ENCODE measurements around the gene SPATA21. TPM values are rescaled to one million over a fixed set of nuclear protein-coding genes. Genes with fewer than 3 reads are reported as not detected.

SPATA21 gene
- total and polyA plus RNA-seq, 7 experiments from 2014 or later: not detected

DNA sequence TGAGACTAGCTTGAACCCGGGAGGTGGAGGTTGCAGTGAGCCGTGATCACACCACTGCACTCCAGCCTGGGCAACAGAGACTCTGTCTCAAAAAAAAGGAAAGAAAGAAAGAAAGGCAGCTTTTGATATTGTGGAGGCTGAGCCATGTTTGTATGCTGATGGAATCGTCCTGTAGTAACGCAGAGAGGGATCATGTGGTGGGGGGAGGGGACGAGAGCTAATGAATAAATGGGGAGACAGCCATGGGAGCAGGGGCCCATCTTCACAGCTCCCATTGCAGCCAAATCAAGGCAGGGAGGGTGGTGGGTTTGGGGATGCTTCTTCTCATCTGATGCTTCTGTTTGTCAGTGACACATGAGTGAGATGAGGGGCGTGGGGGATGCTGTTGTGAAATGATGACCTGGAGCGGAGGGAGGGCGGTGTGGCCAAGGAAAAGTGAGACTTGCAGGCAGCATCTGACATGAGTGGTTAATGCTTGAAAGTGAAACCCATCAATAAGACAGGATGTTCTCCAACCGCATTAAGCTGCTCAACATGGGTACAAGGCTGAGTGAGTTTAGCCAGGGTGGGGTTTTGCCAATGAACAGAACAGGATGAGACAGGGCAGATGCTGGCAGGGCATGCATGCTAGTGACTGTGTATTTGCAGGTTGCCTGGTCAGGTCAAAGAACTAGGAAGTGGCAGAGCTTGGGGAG lies 16.7 kb downstream of the SPATA21 start:
- H3K9me3 Mint-ChIP-seq: peaks cover 0 to 4% (median 0%) of the 10 kb centered on the region in 11 donors

GRCh38 chr1:16418823-16419425 lies 18.3 kb downstream of the SPATA21 start:
- ATAC-seq: no peak
- intact Hi-C loops (cut with micrococcal nuclease): no loop called here

More for the DNA sequence above, 16.7 kb downstream of the SPATA21 start:
- ATAC-seq (peak; percentile 92), DNase-seq (peak in 8 of 9 donors; percentile 42 to 66 (median 58))
- H3K4me1 Mint-ChIP-seq: peaks cover 23 to 38% (median 33%) of the 10 kb centered on the region in 7 donors
- POLR2A ChIA-PET: interaction anchor here (0.5 to 3.9 kb wide), 6 partner anchors 10 to 587 kb away, joined by 3 to 21 read pairs (median 4); partner anchors contain the start of genes NECAP2 and SZRD1
- H3K4me3 Mint-ChIP-seq: peak overlapping the region; percentile 62 to 88 (median 75)
- H3K27me3 Mint-ChIP-seq: no peaks in the 10 kb centered on the region
- H3K27me3 ChIP-seq (ENCODE audit: control insufficient read depth in 2 of 2, insufficient read depth in 2 of 2, low read length in 2 of 2): no peaks in the 10 kb centered on the region
- peaks cover 0 to 8% (median 0%) of the 10 kb centered on the region in 5 donors for H3K36me3 Mint-ChIP-seq
- peak overlapping the region; percentile 55 for H3K27ac ChIP-seq (ENCODE audit: low read depth, low read length)
- peaks cover 22 to 26% of the 10 kb centered on the region in 2 donors for H3K4me1 ChIP-seq (ENCODE audit: control insufficient read depth in 2 of 2, insufficient read depth in 2 of 2, low read length in 2 of 2)
- CTCF ChIA-PET: interaction anchor here (0.7 to 1.3 kb wide), 3 partner anchors 20 to 342 kb away, joined by 3 read pairs; partner anchors contain the start of gene NECAP2
- H3K9me3 ChIP-seq (ENCODE audit: control insufficient read depth in 2 of 3, low read length in 3 of 3): no peaks in the 10 kb centered on the region
- H3K27ac Mint-ChIP-seq: peak overlapping the region; percentile 69 to 95 (median 84)
- intact Hi-C loops (cut with micrococcal nuclease): loop anchor here (1.0 to 5.0 kb wide), 5 partner anchors 20 to 53 kb away; partner anchors contain the start of genes SZRD1 (in 2 of the 2) and NECAP2 (in 1 of the 2)
- no peaks in the 10 kb centered on the region for H3K36me3 ChIP-seq (ENCODE audit: control insufficient read depth in 2 of 3, insufficient read depth in 3 of 3, low read length in 3 of 3)
- H3K4me3 ChIP-seq (ENCODE audit: low read length): peak overlapping the region; percentile 36

DNA sequence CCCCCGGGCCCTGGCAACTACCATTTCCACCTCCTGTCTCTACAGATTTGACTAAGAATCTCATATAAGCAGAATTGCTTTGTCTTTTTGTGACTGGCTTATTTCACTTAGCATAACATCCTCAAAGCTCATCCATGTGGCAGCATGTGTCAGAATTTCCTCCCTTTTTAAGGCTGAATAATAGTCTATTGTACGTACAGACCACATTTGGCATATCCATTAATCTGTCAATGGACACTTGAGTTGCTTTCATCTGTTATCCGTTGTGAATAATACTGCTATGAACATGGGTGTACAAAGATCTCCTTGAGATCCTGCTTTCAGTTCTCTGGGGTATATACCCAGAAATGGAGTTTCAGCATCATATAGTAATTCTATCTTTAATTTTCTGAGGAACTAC lies 24.0 kb downstream of the SPATA21 start:
- no peaks in the 10 kb centered on the region for H3K27me3 ChIP-seq (ENCODE audit: control insufficient read depth in 2 of 2, insufficient read depth in 2 of 2, low read length in 2 of 2)
- POLR2A ChIA-PET: no interaction called here
- no peak overlapping the region for H3K27ac ChIP-seq (ENCODE audit: low read depth, low read length)
- H3K9me3 ChIP-seq (ENCODE audit: control insufficient read depth in 2 of 3, low read length in 3 of 3): no peaks in the 10 kb centered on the region
- H3K4me3 ChIP-seq (ENCODE audit: low read length): no peak overlapping the region
- CTCF ChIA-PET: no interaction called here
- peaks cover 0 to 14% (median 0%) of the 10 kb centered on the region in 5 donors for H3K27me3 Mint-ChIP-seq
- no peaks in the 10 kb centered on the region for H3K4me1 ChIP-seq (ENCODE audit: control insufficient read depth in 2 of 2, insufficient read depth in 2 of 2, low read length in 2 of 2)
- ATAC-seq (no peak), DNase-seq (no peak)
- H3K9me3 Mint-ChIP-seq: no peaks in the 10 kb centered on the region
- no peaks in the 10 kb centered on the region for H3K36me3 ChIP-seq (ENCODE audit: control insufficient read depth in 2 of 3, insufficient read depth in 3 of 3, low read length in 3 of 3)
- no peak overlapping the region for H3K27ac Mint-ChIP-seq
- peaks cover 0 to 7% (median 0%) of the 10 kb centered on the region in 7 donors for H3K4me1 Mint-ChIP-seq
- H3K36me3 Mint-ChIP-seq: peaks cover 0 to 4% (median 0%) of the 10 kb centered on the region in 5 donors
- no peak overlapping the region for H3K4me3 Mint-ChIP-seq
- intact Hi-C loops (cut with micrococcal nuclease): no loop called here

More at GRCh38 chr1:16418823-16419425, 18.3 kb downstream of the SPATA21 start:
- POLR2A ChIA-PET: no interaction called here
- CTCF ChIA-PET: interaction anchor here (1.3 kb wide), 1 partner anchor 21 kb away, joined by 3 read pairs; the partner anchor contains the start of gene NECAP2
- no peak for DNase-seq
- H3K4me3 Mint-ChIP-seq: peak overlapping the region in 6 of 10 donors; percentile 2 to 55 (median 30)
- peak overlapping the region in 6 of 9 donors; percentile 43 to 95 (median 78) for H3K27ac Mint-ChIP-seq
- no peaks in the 10 kb centered on the region for H3K27me3 Mint-ChIP-seq
- Histone ChIP-seq H3K36me3 (ENCODE audit: control insufficient read depth in 2 of 3, insufficient read depth in 3 of 3, low read length in 3 of 3) (no peaks in the 10 kb centered on the region), H3K4me1 (ENCODE audit: control insufficient read depth in 2 of 2, insufficient read depth in 2 of 2, low read length in 2 of 2) (peaks cover 22 to 26% of the 10 kb centered on the region in 2 donors), H3K27me3 (ENCODE audit: control insufficient read depth in 2 of 2, insufficient read depth in 2 of 2, low read length in 2 of 2) (no peaks in the 10 kb centered on the region), H3K4me3 (ENCODE audit: low read length) (no peak overlapping the region), H3K27ac (ENCODE audit: low read depth, low read length) (no peak overlapping the region), H3K9me3 (ENCODE audit: control insufficient read depth in 2 of 3, low read length in 3 of 3) (no peaks in the 10 kb centered on the region)
- peaks cover 0 to 8% (median 0%) of the 10 kb centered on the region in 5 donors for H3K36me3 Mint-ChIP-seq
- peaks cover 0 to 4% (median 0%) of the 10 kb centered on the region in 11 donors for H3K9me3 Mint-ChIP-seq
- H3K4me1 Mint-ChIP-seq: peaks cover 23 to 38% (median 33%) of the 10 kb centered on the region in 7 donors

DNA sequence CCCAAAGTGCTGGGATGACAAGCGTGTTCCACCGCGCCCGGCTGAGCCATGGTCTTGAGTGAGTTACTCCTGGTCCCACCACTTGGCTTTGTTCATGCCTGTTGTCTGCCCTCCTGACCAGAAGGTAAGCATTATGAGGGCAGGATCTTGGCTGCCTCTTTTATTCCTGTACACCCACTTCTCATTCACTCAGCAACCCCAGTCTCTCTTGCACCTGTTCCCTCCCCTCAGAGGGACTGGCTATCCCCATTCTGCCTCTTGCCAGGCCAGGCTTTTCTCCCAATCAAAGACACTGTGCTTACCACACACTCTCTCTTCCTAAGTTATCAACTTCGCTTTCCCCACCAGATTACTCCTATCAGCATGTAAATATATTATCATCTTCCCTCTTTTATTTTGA lies 26.4 kb downstream of the SPATA21 start:
- Histone ChIP-seq H3K4me1 (ENCODE audit: control insufficient read depth in 2 of 2, insufficient read depth in 2 of 2, low read length in 2 of 2) (no peaks in the 10 kb centered on the region), H3K27ac (ENCODE audit: low read depth, low read length) (no peak overlapping the region), H3K9me3 (ENCODE audit: control insufficient read depth in 2 of 3, low read length in 3 of 3) (no peaks in the 10 kb centered on the region), H3K27me3 (ENCODE audit: control insufficient read depth in 2 of 2, insufficient read depth in 2 of 2, low read length in 2 of 2) (no peaks in the 10 kb centered on the region), H3K36me3 (ENCODE audit: control insufficient read depth in 2 of 3, insufficient read depth in 3 of 3, low read length in 3 of 3) (no peaks in the 10 kb centered on the region), H3K4me3 (ENCODE audit: low read length) (no peak overlapping the region)
- ATAC-seq (no peak), DNase-seq (no peak)
- no peaks in the 10 kb centered on the region for H3K9me3 Mint-ChIP-seq
- POLR2A ChIA-PET: no interaction called here
- intact Hi-C loops (cut with micrococcal nuclease): no loop called here
- H3K36me3 Mint-ChIP-seq: peaks cover 0 to 4% (median 0%) of the 10 kb centered on the region in 5 donors
- H3K4me1 Mint-ChIP-seq: peaks cover 0 to 7% (median 0%) of the 10 kb centered on the region in 7 donors
- peak overlapping the region in 2 of 9 donors; percentile 47 to 68 for H3K27ac Mint-ChIP-seq
- CTCF ChIA-PET: no interaction called here
- no peak overlapping the region for H3K4me3 Mint-ChIP-seq
- peaks cover 0 to 14% (median 0%) of the 10 kb centered on the region in 5 donors for H3K27me3 Mint-ChIP-seq

- no peaks in the 10 kb centered on the region for H3K9me3 ChIP-seq (ENCODE audit: control insufficient read depth in 2 of 3, low read length in 3 of 3)
- H3K4me1 Mint-ChIP-seq: peaks cover 0 to 7% (median 0%) of the 10 kb centered on the region in 7 donors
Measured at GRCh38 chr1:16409536-16410152, 27.6 kb downstream of the SPATA21 start.

DNA sequence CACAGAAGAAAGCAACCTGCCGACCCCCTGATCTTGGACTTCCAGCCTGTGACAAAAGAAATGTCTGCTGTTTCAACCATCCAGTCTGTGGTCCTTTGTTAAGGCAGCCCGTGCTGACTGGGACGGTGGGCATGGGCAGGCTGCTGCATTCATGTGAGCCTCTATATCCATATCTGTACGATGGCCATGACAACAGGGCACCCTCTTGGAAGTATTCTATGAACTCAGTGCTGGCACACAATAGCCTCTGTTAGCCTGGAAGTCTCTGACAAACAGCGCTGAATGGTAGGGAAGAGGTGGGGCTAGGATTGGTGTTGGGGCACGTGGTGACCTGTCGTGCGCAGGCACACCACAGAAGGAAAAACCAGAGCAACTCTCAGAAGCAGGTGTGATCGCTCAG lies 30.4 kb downstream of the SPATA21 start:
- no peaks in the 10 kb centered on the region for H3K27me3 ChIP-seq (ENCODE audit: control insufficient read depth in 2 of 2, insufficient read depth in 2 of 2, low read length in 2 of 2)
- no peaks in the 10 kb centered on the region for H3K9me3 ChIP-seq (ENCODE audit: control insufficient read depth in 2 of 3, low read length in 3 of 3)
- no peak overlapping the region for H3K27ac ChIP-seq (ENCODE audit: low read depth, low read length)
- peaks cover 0 to 5% (median 0%) of the 10 kb centered on the region in 7 donors for H3K4me1 Mint-ChIP-seq
- H3K4me3 Mint-ChIP-seq: no peak overlapping the region
- H3K4me1 ChIP-seq (ENCODE audit: control insufficient read depth in 2 of 2, insufficient read depth in 2 of 2, low read length in 2 of 2): no peaks in the 10 kb centered on the region
- ChIA-PET CTCF (interaction anchor here (0.6 kb wide), 1 partner anchor 557 kb away, joined by 3 read pairs; no protein-coding TSS in a partner anchor), POLR2A (no interaction called here)
- H3K27me3 Mint-ChIP-seq: peaks cover 0 to 7% (median 0%) of the 10 kb centered on the region in 5 donors
- H3K9me3 Mint-ChIP-seq: no peaks in the 10 kb centered on the region
- peaks cover 0 to 4% (median 0%) of the 10 kb centered on the region in 5 donors for H3K36me3 Mint-ChIP-seq
- intact Hi-C loops (cut with micrococcal nuclease): no loop called here
- H3K36me3 ChIP-seq (ENCODE audit: control insufficient read depth in 2 of 3, insufficient read depth in 3 of 3, low read length in 3 of 3): no peaks in the 10 kb centered on the region
- no peak for DNase-seq
- peak overlapping the region in 1 of 9 donors; percentile 21 for H3K27ac Mint-ChIP-seq
- ATAC-seq: no peak
- no peak overlapping the region for H3K4me3 ChIP-seq (ENCODE audit: low read length)

More at GRCh38 chr1:16409536-16410152, 27.6 kb downstream of the SPATA21 start:
- Histone ChIP-seq H3K4me1 (ENCODE audit: control insufficient read depth in 2 of 2, insufficient read depth in 2 of 2, low read length in 2 of 2) (no peaks in the 10 kb centered on the region), H3K27me3 (ENCODE audit: control insufficient read depth in 2 of 2, insufficient read depth in 2 of 2, low read length in 2 of 2) (no peaks in the 10 kb centered on the region), H3K4me3 (ENCODE audit: low read length) (no peak overlapping the region), H3K27ac (ENCODE audit: low read depth, low read length) (no peak overlapping the region), H3K36me3 (ENCODE audit: control insufficient read depth in 2 of 3, insufficient read depth in 3 of 3, low read length in 3 of 3) (no peaks in the 10 kb centered on the region)
- CTCF ChIA-PET: no interaction called here
- H3K27ac Mint-ChIP-seq: no peak overlapping the region
- intact Hi-C loops (cut with micrococcal nuclease): no loop called here
- H3K9me3 Mint-ChIP-seq: no peaks in the 10 kb centered on the region
- H3K4me3 Mint-ChIP-seq: no peak overlapping the region
- no peak for ATAC-seq
- H3K36me3 Mint-ChIP-seq: peaks cover 0 to 4% (median 0%) of the 10 kb centered on the region in 5 donors
- POLR2A ChIA-PET: no interaction called here
- DNase-seq: no peak
- peaks cover 0 to 14% (median 0%) of the 10 kb centered on the region in 5 donors for H3K27me3 Mint-ChIP-seq

Data from naive thymus-derived CD4-positive, alpha-beta T cell (primary cell).